Activated CD4-positive, alpha-beta T cell treated with anti-CD3 and anti-CD28 coated beads for 36 hours (primary cell): ENCODE data around the gene KLHDC9. TPM values are rescaled to one million over a fixed set of nuclear protein-coding genes. Genes with fewer than 3 reads are reported as not detected.
A peak's percentile ranks its signal among the peaks of the same experiment; 100 is the strongest.

ENCODE experiments used
- ATAC-seq: fragments of 200-7000 bp; cut with Tn5 transposase; one replicate; pipeline ENCODE4 v1.10.0; 2021; ENCODE audit warnings: mild to moderate bottlenecking, moderate library complexity
- CTCF ChIA-PET: fragments of 350-600 bp; sonication (Branson Sonifier 250); formaldehyde crosslinking; loops from one replicate; lab custom pipeline; 2021; ENCODE audit warnings: antibody characterized with exemption; lab: Charles Lee
- POLR2A ChIA-PET: fragments of 350-600 bp; sonication (Branson Sonifier 250); formaldehyde crosslinking; loops from one replicate; lab custom pipeline; 2021; ENCODE audit warnings: antibody characterized with exemption, inconsistent platforms; lab: Charles Lee
- DNase-seq: peaks from one replicate; pipeline ENCODE4 v3.0.0-alpha.2; 2020
- H3K27ac Mint-ChIP-seq: one replicate; pipeline ENCODE4 v1.8.0; 2021; ENCODE audit warnings: mixed read lengths
- H3K27me3 Mint-ChIP-seq: one replicate; pipeline ENCODE4 v1.8.0; 2021; ENCODE audit warnings: mixed read lengths
- H3K36me3 Mint-ChIP-seq: one replicate; pipeline ENCODE4 v1.8.0; 2021; ENCODE audit warnings: low read depth, mixed read lengths
- H3K4me1 Mint-ChIP-seq: one replicate; pipeline ENCODE4 v1.8.0; 2021; ENCODE audit warnings: mixed read lengths
- H3K4me3 Mint-ChIP-seq: one replicate; pipeline ENCODE4 v1.8.0; 2021; ENCODE audit warnings: mild to moderate bottlenecking, moderate library complexity, mixed read lengths
- H3K9me3 Mint-ChIP-seq: one replicate; pipeline ENCODE4 v1.8.0; 2021; ENCODE audit warnings: low read depth, mixed read lengths
- intact Hi-C, 2 experiments: fragments of 100-400 bp; cut with DNase I in 1 of 2; cut with micrococcal nuclease in 1 of 2; formaldehyde crosslinking; loops; one replicate each; pipeline versions ENCODE4 v1.14.2 to v1.15.1; 2022 to 2024; cut with DNase I, micrococcal nuclease
- total RNA-seq, 2 experiments: library from RNA; stranded (reverse); gene quantifications; one replicate each; pipeline ENCODE4 v1.2.3, GENCODE V29; 2021

The KLHDC9 gene
- total RNA-seq, 2 experiments from 2014 or later: 0.39 to 0.50 TPM

- CTCF ChIA-PET: no interaction called here
- ATAC-seq: no peak
- intact Hi-C loops: loop anchor here in 1 of 2 experiments (5.0 kb wide), 1 partner anchor 38 kb away; the partner anchor contains the start of gene TSTD1
These were observed 23.3 kb upstream of the KLHDC9 start for GRCh38 chr1:161074676-161075368.

GRCh38 chr1:161076410-161076809, 21.8 kb upstream of the KLHDC9 start:
- ChIA-PET CTCF (interaction anchor here (1.0 kb wide), 2 partner anchors 20 to 23 kb away, joined by 3 to 4 read pairs; no protein-coding TSS in a partner anchor), POLR2A (interaction anchor here (0.6 kb wide), 1 partner anchor 21 kb away, joined by 3 read pairs; no protein-coding TSS in a partner anchor)
- Mint-ChIP-seq H3K27ac (no peak overlapping the region), H3K4me1 (peaks cover 7% of the 10 kb centered on the region), H3K9me3 (no peaks in the 10 kb centered on the region), H3K27me3 (peaks cover 2% of the 10 kb centered on the region), H3K4me3 (no peak overlapping the region), H3K36me3 (no peaks in the 10 kb centered on the region)
- DNase-seq (no peak), ATAC-seq (no peak)
- intact Hi-C loops: no loop called here

More at GRCh38 chr1:161074676-161075368, 23.3 kb upstream of the KLHDC9 start:
- H3K27ac Mint-ChIP-seq: no peak overlapping the region
- no peak for DNase-seq
- H3K4me3 Mint-ChIP-seq: no peak overlapping the region
- H3K9me3 Mint-ChIP-seq: peaks cover 2% of the 10 kb centered on the region
- H3K4me1 Mint-ChIP-seq: peaks cover 22% of the 10 kb centered on the region
- POLR2A ChIA-PET: no interaction called here
- peaks cover 2% of the 10 kb centered on the region for H3K27me3 Mint-ChIP-seq
- H3K36me3 Mint-ChIP-seq: no peaks in the 10 kb centered on the region

GRCh38 chr1:161077426-161077825, 20.7 kb upstream of the KLHDC9 start:
- POLR2A ChIA-PET: no interaction called here
- no peaks in the 10 kb centered on the region for H3K9me3 Mint-ChIP-seq

GRCh38 chr1:161079436-161080110, 18.6 kb upstream of the KLHDC9 start:
- intact Hi-C loops: no loop called here
- H3K4me1 Mint-ChIP-seq: no peaks in the 10 kb centered on the region
- no peak overlapping the region for H3K4me3 Mint-ChIP-seq
- H3K27me3 Mint-ChIP-seq: peaks cover 2% of the 10 kb centered on the region
- ChIA-PET CTCF (interaction anchor here (0.9 to 3.7 kb wide), 3 partner anchors 10 to 33 kb away, joined by 3 to 21 read pairs (median 4); partner anchors contain the start of genes ARHGAP30, KLHDC9 and USF1), POLR2A (interaction anchor here (0.6 kb wide), 1 partner anchor 64 kb away, joined by 4 read pairs; no protein-coding TSS in a partner anchor)
- no peaks in the 10 kb centered on the region for H3K36me3 Mint-ChIP-seq
- no peaks in the 10 kb centered on the region for H3K9me3 Mint-ChIP-seq
- ATAC-seq (no peak), DNase-seq (no peak)
- no peak overlapping the region for H3K27ac Mint-ChIP-seq

More at GRCh38 chr1:161077426-161077825, 20.7 kb upstream of the KLHDC9 start:
- Mint-ChIP-seq H3K27me3 (peaks cover 2% of the 10 kb centered on the region), H3K36me3 (no peaks in the 10 kb centered on the region), H3K4me3 (no peak overlapping the region), H3K4me1 (no peaks in the 10 kb centered on the region), H3K27ac (no peak overlapping the region)
- DNase-seq: no peak
- intact Hi-C loops: no loop called here
- CTCF ChIA-PET: no interaction called here
- no peak for ATAC-seq

- no peak for DNase-seq
- intact Hi-C loops: no loop called here
- peak; percentile 47 for ATAC-seq
- no peaks in the 10 kb centered on the region for H3K9me3 Mint-ChIP-seq
- no peaks in the 10 kb centered on the region for H3K36me3 Mint-ChIP-seq
- ChIA-PET CTCF (interaction anchor here (0.5 to 3.7 kb wide), 5 partner anchors 9 to 244 kb away, joined by 3 to 21 read pairs (median 3); partner anchors contain the start of gene KLHDC9), POLR2A (no interaction called here)
- no peak overlapping the region for H3K4me3 Mint-ChIP-seq
- no peaks in the 10 kb centered on the region for H3K4me1 Mint-ChIP-seq
- peaks cover 2% of the 10 kb centered on the region for H3K27me3 Mint-ChIP-seq
- H3K27ac Mint-ChIP-seq: peak overlapping the region; percentile 1
These were observed 17.4 kb upstream of the KLHDC9 start for GRCh38 chr1:161080441-161081405.

- H3K27ac Mint-ChIP-seq: peak overlapping the region; percentile 1
- CTCF ChIA-PET: interaction anchor here (0.6 to 3.7 kb wide), 3 partner anchors 13 to 53 kb away, joined by 3 to 21 read pairs (median 3); partner anchors contain the start of gene KLHDC9
- no peaks in the 10 kb centered on the region for H3K9me3 Mint-ChIP-seq
- POLR2A ChIA-PET: no interaction called here
- no peaks in the 10 kb centered on the region for H3K36me3 Mint-ChIP-seq
- peaks cover 2% of the 10 kb centered on the region for H3K27me3 Mint-ChIP-seq
- DNase-seq: no peak
- ATAC-seq: no peak
- no peak overlapping the region for H3K4me3 Mint-ChIP-seq
- intact Hi-C loops: no loop called here
- H3K4me1 Mint-ChIP-seq: no peaks in the 10 kb centered on the region
These were observed 16.6 kb upstream of the KLHDC9 start for GRCh38 chr1:161081519-161081918.

- H3K27me3 Mint-ChIP-seq: peaks cover 2% of the 10 kb centered on the region
- no peak overlapping the region for H3K27ac Mint-ChIP-seq
- ChIA-PET POLR2A (no interaction called here), CTCF (interaction anchor here (0.7 to 2.8 kb wide), 3 partner anchors 13 to 245 kb away, joined by 3 to 13 read pairs (median 4); partner anchors contain the start of genes ARHGAP30 and KLHDC9)
- no peak overlapping the region for H3K4me3 Mint-ChIP-seq
- H3K4me1 Mint-ChIP-seq: no peaks in the 10 kb centered on the region
- no peaks in the 10 kb centered on the region for H3K36me3 Mint-ChIP-seq
- DNase-seq (no peak), ATAC-seq (no peak)
- intact Hi-C loops: no loop called here
- H3K9me3 Mint-ChIP-seq: no peaks in the 10 kb centered on the region
These were observed 15.7 kb upstream of the KLHDC9 start for GRCh38 chr1:161082483-161082882.

GRCh38 chr1:161082996-161083747, 15.0 kb upstream of the KLHDC9 start:
- DNase-seq (no peak), ATAC-seq (peak; percentile 67)
- intact Hi-C loops: no loop called here
- Mint-ChIP-seq H3K36me3 (no peaks in the 10 kb centered on the region), H3K4me3 (no peak overlapping the region), H3K27ac (no peak overlapping the region), H3K9me3 (no peaks in the 10 kb centered on the region), H3K4me1 (no peaks in the 10 kb centered on the region), H3K27me3 (peaks cover 2% of the 10 kb centered on the region)
- ChIA-PET POLR2A (no interaction called here), CTCF (interaction anchor here (1.5 to 2.8 kb wide), 2 partner anchors 13 to 14 kb away, joined by 3 to 13 read pairs; partner anchors contain the start of genes ARHGAP30 and KLHDC9)

- H3K27me3 Mint-ChIP-seq: peaks cover 2% of the 10 kb centered on the region
- H3K36me3 Mint-ChIP-seq: no peaks in the 10 kb centered on the region
- ATAC-seq (no peak), DNase-seq (no peak)
- no peaks in the 10 kb centered on the region for H3K9me3 Mint-ChIP-seq
- peaks cover 2% of the 10 kb centered on the region for H3K4me1 Mint-ChIP-seq
- ChIA-PET CTCF (interaction anchor here (0.6 to 2.8 kb wide), 2 partner anchors 13 to 20 kb away, joined by 3 to 13 read pairs; partner anchors contain the start of gene KLHDC9), POLR2A (no interaction called here)
- no peak overlapping the region for H3K4me3 Mint-ChIP-seq
- intact Hi-C loops: no loop called here
- no peak overlapping the region for H3K27ac Mint-ChIP-seq
These were observed 14.2 kb upstream of the KLHDC9 start for GRCh38 chr1:161083748-161084596.
